Astrocyte (in vitro differentiated cells and primary cell): ENCODE data around the gene UNC79. TPM values are rescaled to one million over a fixed set of nuclear protein-coding genes. Genes with fewer than 3 reads are reported as not detected.
"Not testable (repeated sequence)": the region's sequence is repeated elsewhere in the genome, so short reads cannot be mapped to it uniquely, and the experiment has no call there.

ENCODE experiments used
- DNase-seq: peaks from one replicate; pipeline ENCODE4 v3.0.0-alpha.2; 2010; ENCODE audit warnings: low read depth
- FAIRE-seq: peaks from 2 replicates; lab custom pipeline; 2011; peaks lifted over from hg19 to GRCh38; lab: Jason Lieb, UNC
- H2AFZ ChIP-seq: 2 replicates; pipeline ENCODE4 v1.6.0; 2012; ENCODE audit warnings: low read depth, low read length, inconsistent platforms
- H3K27ac ChIP-seq: 2 replicates; pipeline ENCODE4 v1.5.1; 2011; ENCODE audit warnings: low read depth, low read length, inconsistent platforms
- H3K27me3 ChIP-seq: 2 replicates; pipeline ENCODE4 v1.6.0; 2011; ENCODE audit warnings: low read length, inconsistent platforms; ENCODE audit not compliant: insufficient read depth
- H3K36me3 ChIP-seq: 2 replicates; pipeline ENCODE4 v1.5.1; 2011; ENCODE audit warnings: low read length, inconsistent platforms; ENCODE audit not compliant: insufficient read depth
- H3K4me1 ChIP-seq: 2 replicates; pipeline ENCODE4 v1.5.1; 2011; ENCODE audit warnings: low read length, inconsistent platforms; ENCODE audit not compliant: insufficient read depth
- H3K4me2 ChIP-seq: 2 replicates; pipeline ENCODE4 v1.6.0; 2012; ENCODE audit warnings: low read length, inconsistent platforms
- H3K4me3 ChIP-seq: 2 replicates; pipeline ENCODE4 v1.5.1; 2011; ENCODE audit warnings: low read depth, mild to moderate bottlenecking, low read length, inconsistent platforms; ENCODE audit not compliant: insufficient read depth
- H3K79me2 ChIP-seq: 2 replicates; pipeline ENCODE4 v1.6.0; 2012; ENCODE audit warnings: mild to moderate bottlenecking, low read length, inconsistent platforms; ENCODE audit not compliant: insufficient read depth
- H3K9ac ChIP-seq: 2 replicates; pipeline ENCODE4 v1.6.0; 2012; ENCODE audit warnings: mild to moderate bottlenecking, low read length, inconsistent platforms
- H3K9me3 ChIP-seq: 2 replicates; pipeline ENCODE4 v1.5.1; 2012; ENCODE audit warnings: low read depth, mild to moderate bottlenecking, low read length, inconsistent platforms; ENCODE audit not compliant: insufficient read depth
- H4K20me1 ChIP-seq: 2 replicates; pipeline ENCODE4 v1.6.0; 2012; ENCODE audit warnings: low read length, inconsistent platforms; ENCODE audit not compliant: insufficient read depth
- H3K27ac Mint-ChIP-seq: one replicate; pipeline ENCODE4 v1.8.0; 2021; ENCODE audit warnings: mild to moderate bottlenecking, mixed read lengths; ENCODE audit not compliant: unreplicated experiment
- H3K27me3 Mint-ChIP-seq: one replicate; pipeline ENCODE4 v1.8.0; 2021; ENCODE audit warnings: low read depth, mixed read lengths; ENCODE audit not compliant: unreplicated experiment
- H3K36me3 Mint-ChIP-seq: one replicate; pipeline ENCODE4 v1.8.0; 2021; ENCODE audit warnings: low read depth, mixed read lengths; ENCODE audit not compliant: unreplicated experiment
- H3K4me1 Mint-ChIP-seq: one replicate; pipeline ENCODE4 v1.8.0; 2021; ENCODE audit warnings: low read depth, mixed read lengths; ENCODE audit not compliant: unreplicated experiment
- H3K4me3 Mint-ChIP-seq: one replicate; pipeline ENCODE4 v1.8.0; 2021; ENCODE audit warnings: mild to moderate bottlenecking, moderate library complexity, mixed read lengths; ENCODE audit not compliant: unreplicated experiment
- H3K9me3 Mint-ChIP-seq: one replicate; pipeline ENCODE4 v1.8.0; 2021; ENCODE audit warnings: mild to moderate bottlenecking, mixed read lengths; ENCODE audit not compliant: unreplicated experiment
- EZH2 ChIP-seq: IDR thresholded peaks from 2 replicates; pipeline ENCODE4 v1.6.1; 2012; ENCODE audit warnings: mild to moderate bottlenecking, low read length, inconsistent platforms; ENCODE audit not compliant: insufficient read depth
- total RNA-seq: library from RNA; stranded (reverse); gene quantifications from 2 replicates; pipeline ENCODE4 v1.2.1, GENCODE V29; 2021
- TF ChIP-seq, protein P1 (sequence below): IDR thresholded peaks from 2 replicates; pipeline ENCODE4 v1.5.1; 2011; ENCODE audit warnings: low read depth, mild to moderate bottlenecking, inconsistent platforms, low read length, moderate library complexity; ENCODE audit not compliant: insufficient read depth

UNC79 gene
- total RNA-seq, 1 donor from 2014 or later = 0.66 TPM

DNA sequence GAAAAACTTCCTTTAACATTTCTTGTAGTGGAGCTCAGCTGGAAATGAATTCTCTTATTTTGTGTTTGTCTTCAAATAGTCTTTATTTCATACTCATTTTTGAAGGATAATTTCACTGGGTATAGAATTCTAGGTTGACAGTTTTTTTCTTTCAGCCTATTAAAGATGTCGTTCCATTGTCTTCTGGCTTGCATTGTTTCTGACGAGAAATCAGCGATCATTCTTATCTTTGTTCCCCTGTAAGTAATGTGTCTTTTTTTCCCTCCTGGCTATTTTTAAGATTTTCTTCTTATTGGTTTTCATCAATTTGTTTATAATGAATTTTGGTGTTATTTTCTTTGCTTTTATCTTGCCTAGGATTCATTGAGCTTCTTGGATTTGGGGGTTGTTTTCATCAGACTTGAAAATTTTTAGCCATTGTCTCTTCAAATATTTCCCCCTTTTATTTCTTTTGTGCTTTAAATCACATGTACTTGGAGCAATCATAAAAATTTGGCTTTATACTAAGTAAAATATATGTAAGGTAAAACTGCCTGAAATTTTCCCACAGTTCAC lies 89.4 kb downstream of the UNC79 start:
- no peak overlapping the region for H3K4me3 ChIP-seq
- H3K27ac ChIP-seq = no peak overlapping the region
- Mint-ChIP-seq H3K36me3 (no peaks in the 10 kb centered on the region), H3K9me3 (peaks cover 15% of the 10 kb centered on the region), H3K27ac (no peak overlapping the region), H3K27me3 (no peaks in the 10 kb centered on the region), H3K4me1 (peaks cover 1% of the 10 kb centered on the region), H3K4me3 (no peak overlapping the region)
- H3K27me3 ChIP-seq = no peaks in the 10 kb centered on the region
- TF ChIP-seq, protein P1, sequence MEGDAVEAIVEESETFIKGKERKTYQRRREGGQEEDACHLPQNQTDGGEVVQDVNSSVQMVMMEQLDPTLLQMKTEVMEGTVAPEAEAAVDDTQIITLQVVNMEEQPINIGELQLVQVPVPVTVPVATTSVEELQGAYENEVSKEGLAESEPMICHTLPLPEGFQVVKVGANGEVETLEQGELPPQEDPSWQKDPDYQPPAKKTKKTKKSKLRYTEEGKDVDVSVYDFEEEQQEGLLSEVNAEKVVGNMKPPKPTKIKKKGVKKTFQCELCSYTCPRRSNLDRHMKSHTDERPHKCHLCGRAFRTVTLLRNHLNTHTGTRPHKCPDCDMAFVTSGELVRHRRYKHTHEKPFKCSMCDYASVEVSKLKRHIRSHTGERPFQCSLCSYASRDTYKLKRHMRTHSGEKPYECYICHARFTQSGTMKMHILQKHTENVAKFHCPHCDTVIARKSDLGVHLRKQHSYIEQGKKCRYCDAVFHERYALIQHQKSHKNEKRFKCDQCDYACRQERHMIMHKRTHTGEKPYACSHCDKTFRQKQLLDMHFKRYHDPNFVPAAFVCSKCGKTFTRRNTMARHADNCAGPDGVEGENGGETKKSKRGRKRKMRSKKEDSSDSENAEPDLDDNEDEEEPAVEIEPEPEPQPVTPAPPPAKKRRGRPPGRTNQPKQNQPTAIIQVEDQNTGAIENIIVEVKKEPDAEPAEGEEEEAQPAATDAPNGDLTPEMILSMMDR = no peak
- TF ChIP-seq EZH2 = no peak
- no peak overlapping the region for H2AFZ ChIP-seq
- no peak for DNase-seq
- H3K79me2 ChIP-seq = no peaks in the 10 kb centered on the region
- H3K4me1 ChIP-seq = no peaks in the 10 kb centered on the region
- no peak for FAIRE-seq
- no peak overlapping the region for H3K4me2 ChIP-seq
- H3K36me3 ChIP-seq = no peaks in the 10 kb centered on the region
- no peak overlapping the region for H3K9ac ChIP-seq
- H3K9me3 ChIP-seq = no peaks in the 10 kb centered on the region
- H4K20me1 ChIP-seq = no peaks in the 10 kb centered on the region

DNA sequence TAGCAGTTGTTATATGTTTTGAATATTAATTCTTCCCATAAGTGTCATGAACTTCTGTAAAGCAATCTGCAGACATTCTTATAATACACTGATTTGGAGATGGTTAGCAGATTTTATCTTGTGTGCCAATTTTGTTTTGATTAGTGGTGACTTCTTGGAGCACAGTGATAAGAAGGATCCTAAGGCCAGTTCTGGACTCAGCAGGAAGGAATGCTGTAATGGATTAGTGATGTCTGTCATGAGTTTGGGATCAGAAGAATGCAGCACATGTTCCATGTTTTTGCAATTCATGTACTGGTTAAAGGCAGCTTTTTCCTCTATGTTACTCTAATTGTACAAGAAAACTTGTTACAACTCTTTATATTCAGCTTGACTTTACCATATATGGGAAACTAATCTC lies 91.5 kb downstream of the UNC79 start:
- Histone ChIP-seq H3K4me2 (no peak overlapping the region), H2AFZ (no peak overlapping the region), H3K9ac (no peak overlapping the region), H3K27ac (no peak overlapping the region), H3K4me1 (no peaks in the 10 kb centered on the region), H3K36me3 (no peaks in the 10 kb centered on the region), H4K20me1 (no peaks in the 10 kb centered on the region), H3K9me3 (no peaks in the 10 kb centered on the region), H3K27me3 (no peaks in the 10 kb centered on the region), H3K4me3 (no peak overlapping the region), H3K79me2 (no peaks in the 10 kb centered on the region)
- peak; percentile 35 for DNase-seq
- TF ChIP-seq EZH2 = no peak
- TF ChIP-seq, protein P1 = no peak
- Mint-ChIP-seq H3K27ac (no peak overlapping the region), H3K27me3 (no peaks in the 10 kb centered on the region), H3K9me3 (peaks cover 15% of the 10 kb centered on the region), H3K4me1 (peaks cover 1% of the 10 kb centered on the region), H3K4me3 (no peak overlapping the region), H3K36me3 (no peaks in the 10 kb centered on the region)
- FAIRE-seq = no peak

DNA sequence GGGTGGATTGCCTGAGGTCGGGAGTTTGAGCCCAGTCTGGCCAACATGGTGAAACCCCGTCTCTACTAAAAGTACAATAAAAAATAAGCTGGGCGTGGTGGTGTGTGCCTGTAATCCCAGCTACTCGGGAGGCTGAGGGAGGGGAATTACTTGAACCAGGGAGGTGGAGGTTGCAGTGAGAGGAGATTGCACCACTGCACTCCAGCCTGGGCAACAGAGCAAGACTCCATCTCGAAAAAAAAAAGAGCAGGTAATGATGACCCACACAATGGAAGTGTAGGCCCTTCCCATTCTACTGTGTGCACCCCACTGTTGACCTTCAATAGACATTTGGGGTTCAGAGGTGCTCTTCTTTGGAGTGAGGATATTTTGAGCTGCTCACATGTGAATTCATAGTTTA lies 94.5 kb downstream of the UNC79 start:
- H3K9me3 ChIP-seq, H3K36me3 ChIP-seq, H3K4me3 ChIP-seq, H3K27ac Mint-ChIP-seq, H3K4me2 ChIP-seq, H3K4me3 Mint-ChIP-seq, FAIRE-seq, H3K27me3 Mint-ChIP-seq, H3K9me3 Mint-ChIP-seq, H2AFZ ChIP-seq, H3K36me3 Mint-ChIP-seq, H3K4me1 Mint-ChIP-seq, H4K20me1 ChIP-seq, H3K9ac ChIP-seq, H3K79me2 ChIP-seq, H3K27me3 ChIP-seq, H3K27ac ChIP-seq, DNase-seq, H3K4me1 ChIP-seq: not testable (repeated sequence)
